ENCODE measurements around the gene TMEM151A. TPM values are rescaled to one million over a fixed set of nuclear protein-coding genes. Genes with fewer than 3 reads are reported as not detected.

Gene TMEM151A
- total and polyA plus RNA-seq, 4 donors: 0.05 to 0.13 TPM; not detected in 2

DNA sequence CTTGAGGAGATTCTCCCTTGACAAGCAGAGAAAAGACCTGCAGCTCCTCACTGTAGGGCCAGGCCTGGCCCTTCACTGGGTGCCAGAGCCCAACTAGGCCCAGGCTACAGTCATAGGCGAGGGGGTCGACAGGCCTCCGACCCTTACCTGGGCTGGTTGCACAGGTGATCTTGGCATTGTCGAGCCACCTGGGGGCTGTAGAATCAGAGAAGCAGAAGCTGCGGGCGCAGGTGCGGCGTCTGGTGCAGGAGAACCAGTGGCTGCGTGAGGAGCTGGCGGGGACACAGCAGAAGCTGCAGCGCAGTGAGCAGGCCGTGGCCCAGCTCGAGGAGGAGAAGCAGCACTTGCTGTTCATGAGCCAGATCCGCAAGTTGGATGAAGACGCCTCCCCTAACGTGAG is 30.1 kb upstream of the TMEM151A start:
- no peak for DNase-seq (ENCODE audit: low spot score)
- Histone ChIP-seq H3K4me1 (ENCODE audit: control insufficient read depth in 4 of 4, insufficient read depth in 4 of 4, low read length in 3 of 4) (peaks cover 2 to 16% (median 9%) of the 10 kb centered on the region in 4 donors), H3K27ac (ENCODE audit: low read depth in 1 of 2, low read length in 2 of 2) (no peak overlapping the region), H3K27me3 (ENCODE audit: control insufficient read depth in 4 of 4, insufficient read depth in 4 of 4, low read length in 3 of 4) (no peaks in the 10 kb centered on the region), H3K9me3 (ENCODE audit: control insufficient read depth in 4 of 4, low read length in 3 of 4) (no peaks in the 10 kb centered on the region), H3K36me3 (ENCODE audit: control insufficient read depth in 4 of 4, insufficient read depth in 3 of 4, low read depth in 1 of 4, low read length in 3 of 4) (peaks cover 0 to 6% (median 2%) of the 10 kb centered on the region in 4 donors), H3K4me3 (ENCODE audit: low read depth in 1 of 3, low read length in 3 of 3) (no peak overlapping the region), H3K9ac (ENCODE audit: low read depth in 1 of 2, low read length in 2 of 2) (no peak overlapping the region)
- TF ChIP-seq, protein P1, sequence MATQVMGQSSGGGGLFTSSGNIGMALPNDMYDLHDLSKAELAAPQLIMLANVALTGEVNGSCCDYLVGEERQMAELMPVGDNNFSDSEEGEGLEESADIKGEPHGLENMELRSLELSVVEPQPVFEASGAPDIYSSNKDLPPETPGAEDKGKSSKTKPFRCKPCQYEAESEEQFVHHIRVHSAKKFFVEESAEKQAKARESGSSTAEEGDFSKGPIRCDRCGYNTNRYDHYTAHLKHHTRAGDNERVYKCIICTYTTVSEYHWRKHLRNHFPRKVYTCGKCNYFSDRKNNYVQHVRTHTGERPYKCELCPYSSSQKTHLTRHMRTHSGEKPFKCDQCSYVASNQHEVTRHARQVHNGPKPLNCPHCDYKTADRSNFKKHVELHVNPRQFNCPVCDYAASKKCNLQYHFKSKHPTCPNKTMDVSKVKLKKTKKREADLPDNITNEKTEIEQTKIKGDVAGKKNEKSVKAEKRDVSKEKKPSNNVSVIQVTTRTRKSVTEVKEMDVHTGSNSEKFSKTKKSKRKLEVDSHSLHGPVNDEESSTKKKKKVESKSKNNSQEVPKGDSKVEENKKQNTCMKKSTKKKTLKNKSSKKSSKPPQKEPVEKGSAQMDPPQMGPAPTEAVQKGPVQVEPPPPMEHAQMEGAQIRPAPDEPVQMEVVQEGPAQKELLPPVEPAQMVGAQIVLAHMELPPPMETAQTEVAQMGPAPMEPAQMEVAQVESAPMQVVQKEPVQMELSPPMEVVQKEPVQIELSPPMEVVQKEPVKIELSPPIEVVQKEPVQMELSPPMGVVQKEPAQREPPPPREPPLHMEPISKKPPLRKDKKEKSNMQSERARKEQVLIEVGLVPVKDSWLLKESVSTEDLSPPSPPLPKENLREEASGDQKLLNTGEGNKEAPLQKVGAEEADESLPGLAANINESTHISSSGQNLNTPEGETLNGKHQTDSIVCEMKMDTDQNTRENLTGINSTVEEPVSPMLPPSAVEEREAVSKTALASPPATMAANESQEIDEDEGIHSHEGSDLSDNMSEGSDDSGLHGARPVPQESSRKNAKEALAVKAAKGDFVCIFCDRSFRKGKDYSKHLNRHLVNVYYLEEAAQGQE (IDR thresholded peaks at IDR 0.05): no peak
- TF ChIP-seq, protein P2, sequence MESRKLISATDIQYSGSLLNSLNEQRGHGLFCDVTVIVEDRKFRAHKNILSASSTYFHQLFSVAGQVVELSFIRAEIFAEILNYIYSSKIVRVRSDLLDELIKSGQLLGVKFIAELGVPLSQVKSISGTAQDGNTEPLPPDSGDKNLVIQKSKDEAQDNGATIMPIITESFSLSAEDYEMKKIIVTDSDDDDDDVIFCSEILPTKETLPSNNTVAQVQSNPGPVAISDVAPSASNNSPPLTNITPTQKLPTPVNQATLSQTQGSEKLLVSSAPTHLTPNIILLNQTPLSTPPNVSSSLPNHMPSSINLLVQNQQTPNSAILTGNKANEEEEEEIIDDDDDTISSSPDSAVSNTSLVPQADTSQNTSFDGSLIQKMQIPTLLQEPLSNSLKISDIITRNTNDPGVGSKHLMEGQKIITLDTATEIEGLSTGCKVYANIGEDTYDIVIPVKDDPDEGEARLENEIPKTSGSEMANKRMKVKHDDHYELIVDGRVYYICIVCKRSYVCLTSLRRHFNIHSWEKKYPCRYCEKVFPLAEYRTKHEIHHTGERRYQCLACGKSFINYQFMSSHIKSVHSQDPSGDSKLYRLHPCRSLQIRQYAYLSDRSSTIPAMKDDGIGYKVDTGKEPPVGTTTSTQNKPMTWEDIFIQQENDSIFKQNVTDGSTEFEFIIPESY (IDR thresholded peaks at IDR 0.05): no peak
- TF ChIP-seq HNF4A (conservative IDR thresholded peaks at IDR 0.05) (no peak), JUND (IDR thresholded peaks at IDR 0.05) (no peak), FOXA2 (IDR thresholded peaks at IDR 0.05) (no peak), SP1 (IDR thresholded peaks at IDR 0.05) (no peak), FOXA1 (IDR thresholded peaks at IDR 0.05) (no peak), HNF4G (IDR thresholded peaks at IDR 0.05) (no peak), GABPA (IDR thresholded peaks at IDR 0.05 in 1 of 2, conservative IDR thresholded peaks at IDR 0.05 in 1 of 2) (no peak), TAF1 (conservative IDR thresholded peaks at IDR 0.05) (no peak), RAD21 (IDR thresholded peaks at IDR 0.05) (no peak), EGR1 (IDR thresholded peaks at IDR 0.05; ENCODE audit: low read depth in 2 of 2) (no peak), YY1 (IDR thresholded peaks at IDR 0.05) (no peak), NR2F2 (IDR thresholded peaks at IDR 0.05) (no peak)
- TF ChIP-seq, protein P3, sequence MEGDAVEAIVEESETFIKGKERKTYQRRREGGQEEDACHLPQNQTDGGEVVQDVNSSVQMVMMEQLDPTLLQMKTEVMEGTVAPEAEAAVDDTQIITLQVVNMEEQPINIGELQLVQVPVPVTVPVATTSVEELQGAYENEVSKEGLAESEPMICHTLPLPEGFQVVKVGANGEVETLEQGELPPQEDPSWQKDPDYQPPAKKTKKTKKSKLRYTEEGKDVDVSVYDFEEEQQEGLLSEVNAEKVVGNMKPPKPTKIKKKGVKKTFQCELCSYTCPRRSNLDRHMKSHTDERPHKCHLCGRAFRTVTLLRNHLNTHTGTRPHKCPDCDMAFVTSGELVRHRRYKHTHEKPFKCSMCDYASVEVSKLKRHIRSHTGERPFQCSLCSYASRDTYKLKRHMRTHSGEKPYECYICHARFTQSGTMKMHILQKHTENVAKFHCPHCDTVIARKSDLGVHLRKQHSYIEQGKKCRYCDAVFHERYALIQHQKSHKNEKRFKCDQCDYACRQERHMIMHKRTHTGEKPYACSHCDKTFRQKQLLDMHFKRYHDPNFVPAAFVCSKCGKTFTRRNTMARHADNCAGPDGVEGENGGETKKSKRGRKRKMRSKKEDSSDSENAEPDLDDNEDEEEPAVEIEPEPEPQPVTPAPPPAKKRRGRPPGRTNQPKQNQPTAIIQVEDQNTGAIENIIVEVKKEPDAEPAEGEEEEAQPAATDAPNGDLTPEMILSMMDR (IDR thresholded peaks at IDR 0.05; ENCODE audit: low read depth, low read length, missing input control): no peak
- TF ChIP-seq, protein P4, sequence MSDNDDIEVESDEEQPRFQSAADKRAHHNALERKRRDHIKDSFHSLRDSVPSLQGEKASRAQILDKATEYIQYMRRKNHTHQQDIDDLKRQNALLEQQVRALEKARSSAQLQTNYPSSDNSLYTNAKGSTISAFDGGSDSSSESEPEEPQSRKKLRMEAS (IDR thresholded peaks at IDR 0.05): no peak
- TF ChIP-seq, protein P5, sequence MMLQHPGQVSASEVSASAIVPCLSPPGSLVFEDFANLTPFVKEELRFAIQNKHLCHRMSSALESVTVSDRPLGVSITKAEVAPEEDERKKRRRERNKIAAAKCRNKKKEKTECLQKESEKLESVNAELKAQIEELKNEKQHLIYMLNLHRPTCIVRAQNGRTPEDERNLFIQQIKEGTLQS (IDR thresholded peaks at IDR 0.05): no peak
- WGBS: 96% methylated on average over 16 of the region's 16 CpGs

Data from liver (tissue), 9 donors.